HG03097 (cell line): ENCODE results near the gene USP43.
"Not testable (repeated sequence)": the region's sequence is repeated elsewhere in the genome, so short reads cannot be mapped to it uniquely, and the experiment has no call there.

Source experiments
- ATAC-seq: cut with Tn5 transposase; IDR thresholded peaks from one replicate; pipeline ENCODE4 v1.9.1; 2021; ENCODE audit not compliant: unreplicated experiment, low FRiP score

Gene USP43

GRCh38 chr17:9644910-9645751 lies at the start of gene USP43:
Gene USP43, plus strand, starts transcription at chr17:9645517. Its CDS starts 116 bp downstream, at chr17:9645633.
- ATAC-seq, result no peak

- not testable (repeated sequence) for ATAC-seq
These were observed 47.7 kb upstream of the USP43 start for GRCh38 chr17:9597638-9598037.

GRCh38 chr17:9598661-9599060 lies 46.7 kb upstream of the USP43 start:
- no peak for ATAC-seq

- ATAC-seq, result not testable (repeated sequence)
These were observed 40.7 kb upstream of the USP43 start for GRCh38 chr17:9604583-9604982.

GRCh38 chr17:9606453-9606852 lies 38.9 kb upstream of the USP43 start:
- no peak for ATAC-seq

GRCh38 chr17:9607058-9607457 lies 38.3 kb upstream of the USP43 start:
- ATAC-seq, result not testable (repeated sequence)

- ATAC-seq, result no peak
These were observed 33.8 kb upstream of the USP43 start for GRCh38 chr17:9611557-9611956.

- no peak for ATAC-seq
These were observed 33.3 kb upstream of the USP43 start for GRCh38 chr17:9612006-9612405.

- no peak for ATAC-seq
These were observed 29.8 kb upstream of the USP43 start for GRCh38 chr17:9615486-9615885.

- no peak for ATAC-seq
These were observed 22.4 kb upstream of the USP43 start for GRCh38 chr17:9622961-9623360.

- ATAC-seq, result no peak
These were observed 16.8 kb upstream of the USP43 start for GRCh38 chr17:9628509-9628908.

GRCh38 chr17:9632741-9633140 lies 12.6 kb upstream of the USP43 start:
- no peak for ATAC-seq

GRCh38 chr17:9635340-9635739 lies 10.0 kb upstream of the USP43 start:
- no peak for ATAC-seq

GRCh38 chr17:9636501-9636900 lies 8.8 kb upstream of the USP43 start:
- no peak for ATAC-seq

GRCh38 chr17:9640388-9640787 lies 4.9 kb upstream of the USP43 start:
- not testable (repeated sequence) for ATAC-seq

- no peak for ATAC-seq
These were observed 1.7 kb upstream of the USP43 start for GRCh38 chr17:9643611-9644010.

- no peak for ATAC-seq
These were observed 681 bp downstream of the USP43 start for GRCh38 chr17:9645851-9646545.

- no peak for ATAC-seq
These were observed 1.2 kb downstream of the USP43 start for GRCh38 chr17:9646546-9646885.

GRCh38 chr17:9647014-9647413 lies 1.7 kb downstream of the USP43 start:
- ATAC-seq, result no peak

GRCh38 chr17:9648521-9649110 lies 3.3 kb downstream of the USP43 start:
- ATAC-seq, result no peak

GRCh38 chr17:9658593-9659211 lies 13.4 kb downstream of the USP43 start:
- ATAC-seq, result no peak
